K562 (cell line): ENCODE results near the gene CTAGE1. TPM values are rescaled to one million over a fixed set of nuclear protein-coding genes. Genes with fewer than 3 reads are reported as not detected.

Source experiments
- ARID1B ChIP-seq: fragments of 450-650 bp; IDR thresholded peaks from 2 replicates; pipeline ENCODE4 v1.6.1; 2016; ENCODE audit warnings: antibody characterized with exemption, mild to moderate bottlenecking, inconsistent platforms
- C11orf30 ChIP-seq: fragments of 450-650 bp; IDR thresholded peaks from 2 replicates; pipeline ENCODE4 v1.6.1; 2016; ENCODE audit warnings: low read depth, mild to moderate bottlenecking
- CBFA2T3 ChIP-seq: fragments of 450-650 bp; IDR thresholded peaks from 2 replicates; pipeline ENCODE4 v1.6.1; 2017
- DACH1 ChIP-seq: fragments of 450-650 bp; IDR thresholded peaks from 2 replicates; pipeline ENCODE4 v1.6.1; 2018; ENCODE audit not compliant: partially characterized antibody
- EP400 ChIP-seq: fragments of 450-650 bp; IDR thresholded peaks from 2 replicates; pipeline ENCODE4 v1.6.1; 2017; ENCODE audit warnings: antibody characterized with exemption, mild to moderate bottlenecking, moderate library complexity
- ESRRB ChIP-seq: fragments of 250-450 bp; sonication (Bioruptor Pico); IDR thresholded peaks from 2 replicates; pipeline ENCODE4 v1.5.0; 2020; ENCODE audit warnings: mild to moderate bottlenecking, moderate library complexity, borderline replicate concordance
- FOXJ2 ChIP-seq: fragments of 200-800 bp; sonication (Bioruptor generic); IDR thresholded peaks from 2 replicates; pipeline ENCODE4 v1.6.1; 2016; ENCODE audit warnings: missing genetic modification characterization, missing compliant biosample characterization
- GTF2E2 ChIP-seq: fragments of 200-800 bp; sonication (Bioruptor generic); IDR thresholded peaks from 2 replicates; pipeline ENCODE4 v1.6.1; 2016; ENCODE audit warnings: missing genetic modification characterization, missing compliant biosample characterization
- HDAC1 ChIP-seq, 2 experiments: fragments of 450-650 bp; IDR thresholded peaks; 2 replicates each; pipeline ENCODE4 v1.6.1; 2016 to 2017; ENCODE audit warnings: inconsistent platforms in 1 of 2, mild to moderate bottlenecking in 1 of 2, moderate library complexity in 1 of 2
- IFI16 ChIP-seq: fragments of 250-450 bp; sonication (Bioruptor Pico); IDR thresholded peaks from 2 replicates; pipeline ENCODE4 v2.1.2; 2022; ENCODE audit warnings: mild to moderate bottlenecking, inconsistent platforms
- JUN ChIP-seq, 2 experiments: sonication (generic) in 1 of 2; formaldehyde crosslinking in 1 of 2; IDR thresholded peaks; 2 replicates each; pipeline versions ENCODE4 v1.6.1 to v1.8.0; 2012 to 2022; ENCODE audit warnings: borderline replicate concordance in 2 of 2, mild to moderate bottlenecking in 2 of 2, improper control_type of control experiment in 1 of 2, low read depth in 1 of 2, low read length in 1 of 2, missing genetic modification reagents in 1 of 2
- MEF2D ChIP-seq: conservative IDR thresholded peaks from 2 replicates; pipeline ENCODE4 v1.6.1; 2016; ENCODE audit warnings: low read depth, missing genetic modification characterization, missing compliant biosample characterization
- MITF ChIP-seq: IDR thresholded peaks from 2 replicates; pipeline ENCODE4 v1.6.1; 2014; ENCODE audit warnings: antibody characterized with exemption
- NFRKB ChIP-seq: fragments of 450-650 bp; IDR thresholded peaks from 2 replicates; pipeline ENCODE4 v1.6.1; 2016; ENCODE audit warnings: low read depth
- PTTG1 ChIP-seq: fragments of 450-650 bp; IDR thresholded peaks from 2 replicates; pipeline ENCODE4 v1.6.1; 2016; ENCODE audit warnings: low read depth, mild to moderate bottlenecking, missing genetic modification characterization, missing compliant biosample characterization
- RBM39 ChIP-seq: fragments of 200-400 bp; formaldehyde crosslinking; optimal IDR thresholded peaks from 2 replicates; pipeline ENCODE3; 2018; ENCODE audit warnings: low read depth, low read length
- SIN3B ChIP-seq: fragments of 450-650 bp; IDR thresholded peaks from 2 replicates; pipeline ENCODE4 v1.6.1; 2017; ENCODE audit warnings: low read depth, mild to moderate bottlenecking, moderate library complexity
- SMAD1 ChIP-seq: fragments of 150-350 bp; IDR thresholded peaks from 2 replicates; pipeline ENCODE4 v1.6.1; 2014; ENCODE audit warnings: low read length, low read depth; ENCODE audit not compliant: partially characterized antibody
- SNRNP70 ChIP-seq: fragments of 200-400 bp; formaldehyde crosslinking; optimal IDR thresholded peaks from 2 replicates; pipeline ENCODE3; 2017; ENCODE audit warnings: low read depth, low read length
- SRF ChIP-seq, 2 experiments: fragments of 250-450, 450-650 bp in 1 of 2; sonication (Bioruptor Pico) in 1 of 2; sonication (generic) in 1 of 2; formaldehyde crosslinking; IDR thresholded peaks; 2 replicates each; pipeline versions ENCODE4 v1.5.0 to v1.5.1; 2020 to 2022; ENCODE audit warnings: mild to moderate bottlenecking in 1 of 2, missing genetic modification reagents in 1 of 2
- SRSF9 ChIP-seq: fragments of 200-400 bp; formaldehyde crosslinking; IDR thresholded peaks from 2 replicates; pipeline ENCODE4 v1.6.1; 2017; ENCODE audit warnings: low read depth, low read length, borderline replicate concordance
- STAG1 ChIP-seq: sonication (generic); formaldehyde crosslinking; IDR thresholded peaks from 2 replicates; pipeline ENCODE4 v1.5.0; 2020; ENCODE audit warnings: missing genetic modification reagents, borderline replicate concordance
- TAF7 ChIP-seq: fragments of 450-650 bp; IDR thresholded peaks from 2 replicates; pipeline ENCODE4 v1.6.1; 2016; ENCODE audit warnings: missing genetic modification characterization, missing compliant biosample characterization
- UBTF ChIP-seq, 2 experiments: IDR thresholded peaks; 2 replicates each; pipeline ENCODE4 v1.6.1; 2012; ENCODE audit warnings: improper control_type of control experiment in 2 of 2, low read depth in 2 of 2, low read length in 2 of 2, borderline replicate concordance in 1 of 2
- ZNF282 ChIP-seq: sonication (generic); formaldehyde crosslinking; IDR thresholded peaks from 2 replicates; pipeline ENCODE4 v1.8.1; 2023; ENCODE audit warnings: missing genetic modification reagents
- ZNF589 ChIP-seq: fragments of 200-800 bp; sonication (Bioruptor generic); IDR thresholded peaks from 2 replicates; pipeline ENCODE4 v1.6.1; 2016; ENCODE audit warnings: low read depth, missing genetic modification characterization, missing compliant biosample characterization
- ZNF76 ChIP-seq: fragments of 250-450 bp; sonication (Bioruptor Pico); IDR thresholded peaks from 2 replicates; pipeline ENCODE4 v1.4.0; 2020; ENCODE audit warnings: mild to moderate bottlenecking, moderate library complexity, borderline replicate concordance
- polyA plus RNA-seq, 8 experiments: library from polyadenylated mRNA; depleted of rRNA in 4 of 8; stranded (reverse) in 5 of 8; unstranded in 3 of 8; fragments of >200 nt; fragmentation: Nextera tagmentation in 2 of 8; fragmentation: Illumina TruSeq in 1 of 8; extraction: Ambion mirVana in 2 of 8; extraction: Trizol in 1 of 8; gene quantifications; 2 replicates each; pipeline versions ENCODE4 v1.2.1 to v1.2.3, GENCODE V29; 2011 to 2014; ENCODE audit warnings: inconsistent platforms in 1 of 8, missing spikeins in 1 of 8
- total RNA-seq, 7 experiments: library from RNA; depleted of rRNA in 6 of 7; stranded (reverse); fragments of >200 nt in 6 of 7; fragmentation: Illumina TruSeq in 2 of 7; extraction: Trizol in 2 of 7; gene quantifications; 2 replicates each; pipeline versions ENCODE4 v1.2.1 to v1.2.3, GENCODE V29; 2011 to 2021; ENCODE audit warnings: low replicate concordance in 1 of 7
- TF ChIP-seq, protein P1 (sequence below): sonication (generic); formaldehyde crosslinking; IDR thresholded peaks from 2 replicates; pipeline ENCODE4 v1.9.0; 2022; ENCODE audit warnings: mild to moderate bottlenecking, missing genetic modification reagents

The CTAGE1 gene
- total and polyA plus RNA-seq, 9 of the 15 experiments (the other 6 are each of a cell fraction or from before 2014, with no cell fraction given) = not detected

- TF ChIP-seq GTF2E2 (tag) (no peak), ZNF589 (no peak), DACH1 (no peak), ZNF282 (CRISPR knock-in tag) (no peak), PTTG1 (tag) (no peak), SMAD1 (no peak), SIN3B (no peak), C11orf30 (no peak), MITF (no peak), HDAC1 (IDR thresholded peaks at IDR 0.05) (no peak), MEF2D (tag) (no peak), STAG1 (no peak), FOXJ2 (no peak), IFI16 (CRISPR knock-in tag) (no peak), TAF7 (tag) (no peak), RBM39 (no peak), UBTF (IDR thresholded peaks at IDR 0.05; ENCODE audit: borderline replicate concordance in 1 of 2, low read depth in 2 of 2, low read length in 2 of 2) (no peak), NFRKB (peak; percentile 38; the same call in 1 of the 2 replicates), CBFA2T3 (0 out of 2 replicates have a peak, but pooled peaks have one; percentile 51), ESRRB (no peak), ARID1B (peak; percentile 60), SRF (CRISPR knock-in tag; IDR thresholded peaks at IDR 0.05) (no peak), EP400 (no peak; the same call in 1 of the 2 replicates), SNRNP70 (no peak), JUN (IDR thresholded peaks at IDR 0.05; ENCODE audit: borderline replicate concordance, low read depth, low read length) (peak; percentile 83; the same call in 1 of the 2 replicates), JUN (CRISPR knock-in tag; IDR thresholded peaks at IDR 0.05; ENCODE audit: borderline replicate concordance) (no peak), SRSF9 (no peak), ZNF76 (CRISPR knock-in tag) (no peak)
- TF ChIP-seq, protein P1, sequence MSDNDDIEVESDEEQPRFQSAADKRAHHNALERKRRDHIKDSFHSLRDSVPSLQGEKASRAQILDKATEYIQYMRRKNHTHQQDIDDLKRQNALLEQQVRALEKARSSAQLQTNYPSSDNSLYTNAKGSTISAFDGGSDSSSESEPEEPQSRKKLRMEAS (CRISPR knock-in tag) = no peak
Measured at GRCh38 chr18:22432657-22433137, 15.0 kb upstream of the CTAGE1 start (continued).
